Transverse colon (tissue), 4 donors: ENCODE results near the gene KIF4B. TPM values are rescaled to one million over a fixed set of nuclear protein-coding genes. Genes with fewer than 3 reads are reported as not detected.

Experiments used
- DNase-seq: peaks from one replicate; pipeline ENCODE4 v3.0.0-alpha.2; 2019
- H3K27ac ChIP-seq, 4 donors: fragments of 200-600 bp; sonication (generic); 2 replicates each; pipeline ENCODE4 v1.5.1; 2016 to 2018; ENCODE audit warnings: inconsistent platforms in 4 of 4
- H3K27me3 ChIP-seq: fragments of 200-600 bp; sonication (generic); 2 replicates; pipeline ENCODE4 v1.5.1; 2017; ENCODE audit warnings: inconsistent platforms
- H3K36me3 ChIP-seq, 4 donors: fragments of 200-600 bp; sonication (generic); 2 replicates each; pipeline ENCODE4 v1.5.1; 2017 to 2019; ENCODE audit warnings: inconsistent platforms in 4 of 4
- H3K4me1 ChIP-seq, 4 donors: fragments of 200-600 bp; sonication (generic); 2 replicates each; pipeline ENCODE4 v1.5.1; 2017 to 2020; ENCODE audit warnings: inconsistent platforms in 4 of 4
- H3K4me3 ChIP-seq, 4 donors: fragments of 200-600 bp; sonication (generic); 1 replicate in 1 of 4; 2 replicates in 3 of 4; pipeline versions ENCODE4 v1.5.1 to v1.6.1; 2017 to 2019; ENCODE audit warnings: inconsistent platforms in 4 of 4
- H3K9me3 ChIP-seq, 2 donors: fragments of 200-600 bp; sonication (generic); 2 replicates each; pipeline ENCODE4 v1.5.1; 2017 to 2019; ENCODE audit warnings: inconsistent platforms in 2 of 2
- CTCF ChIP-seq, 5 experiments: fragments of 200-600 bp in 3 of 5; fragments of 450-650 bp in 2 of 5; sonication (generic) in 3 of 5; IDR thresholded peaks; 1 replicate in 2 of 5; 2 replicates in 3 of 5; pipeline ENCODE4 v1.5.1; 2016 to 2017; ENCODE audit warnings: antibody characterized with exemption in 5 of 5, inconsistent platforms in 3 of 5, mild to moderate bottlenecking in 2 of 5, moderate library complexity in 1 of 5
- EP300 ChIP-seq: sonication (generic); formaldehyde crosslinking; IDR thresholded peaks from one replicate; pipeline ENCODE4 v1.6.1; 2017; ENCODE audit warnings: antibody characterized with exemption, low read depth
- POLR2A ChIP-seq: fragments of 450-650 bp; IDR thresholded peaks from one replicate; pipeline ENCODE4 v1.6.1; 2016; ENCODE audit warnings: antibody characterized with exemption, mild to moderate bottlenecking, moderate library complexity
- POLR2AphosphoS5 ChIP-seq, 3 donors: sonication (generic); formaldehyde crosslinking; IDR thresholded peaks; one replicate each; pipeline ENCODE4 v1.6.1; 2016; ENCODE audit warnings: antibody characterized with exemption in 3 of 3
- WGBS, 2 donors: methylation state at CpG; one replicate each; pipeline ENCODE4 v1.1.5; 2018; ENCODE audit warnings: low coverage in 1 of 2; 5-methylcytosine and 5-hydroxymethylcytosine counted together
- in situ Hi-C, 4 donors: fragments of 200-750 bp; cut with MboI; loops; one replicate each; pipeline versions ENCODE4 v1.15.0 to v1.15.1; 2017; ENCODE audit warnings: low sequenced_read_pairs in 3 of 4, low pct_ligation_motif_present in 1 of 4, low pct_unique_long_range_greater_than_20kb in 1 of 4
- intact Hi-C: fragments of 100-400 bp; cut with DNase I; formaldehyde crosslinking; loops from one replicate; pipeline ENCODE4 v1.15.1; 2023; ENCODE audit warnings: low total_unique reads
- total RNA-seq, 4 donors: library from RNA; depleted of rRNA; stranded (reverse); fragments of >200 nt; gene quantifications; one replicate each; pipeline ENCODE4 v1.1.0, GENCODE V29; 2016

The KIF4B gene, protein sequence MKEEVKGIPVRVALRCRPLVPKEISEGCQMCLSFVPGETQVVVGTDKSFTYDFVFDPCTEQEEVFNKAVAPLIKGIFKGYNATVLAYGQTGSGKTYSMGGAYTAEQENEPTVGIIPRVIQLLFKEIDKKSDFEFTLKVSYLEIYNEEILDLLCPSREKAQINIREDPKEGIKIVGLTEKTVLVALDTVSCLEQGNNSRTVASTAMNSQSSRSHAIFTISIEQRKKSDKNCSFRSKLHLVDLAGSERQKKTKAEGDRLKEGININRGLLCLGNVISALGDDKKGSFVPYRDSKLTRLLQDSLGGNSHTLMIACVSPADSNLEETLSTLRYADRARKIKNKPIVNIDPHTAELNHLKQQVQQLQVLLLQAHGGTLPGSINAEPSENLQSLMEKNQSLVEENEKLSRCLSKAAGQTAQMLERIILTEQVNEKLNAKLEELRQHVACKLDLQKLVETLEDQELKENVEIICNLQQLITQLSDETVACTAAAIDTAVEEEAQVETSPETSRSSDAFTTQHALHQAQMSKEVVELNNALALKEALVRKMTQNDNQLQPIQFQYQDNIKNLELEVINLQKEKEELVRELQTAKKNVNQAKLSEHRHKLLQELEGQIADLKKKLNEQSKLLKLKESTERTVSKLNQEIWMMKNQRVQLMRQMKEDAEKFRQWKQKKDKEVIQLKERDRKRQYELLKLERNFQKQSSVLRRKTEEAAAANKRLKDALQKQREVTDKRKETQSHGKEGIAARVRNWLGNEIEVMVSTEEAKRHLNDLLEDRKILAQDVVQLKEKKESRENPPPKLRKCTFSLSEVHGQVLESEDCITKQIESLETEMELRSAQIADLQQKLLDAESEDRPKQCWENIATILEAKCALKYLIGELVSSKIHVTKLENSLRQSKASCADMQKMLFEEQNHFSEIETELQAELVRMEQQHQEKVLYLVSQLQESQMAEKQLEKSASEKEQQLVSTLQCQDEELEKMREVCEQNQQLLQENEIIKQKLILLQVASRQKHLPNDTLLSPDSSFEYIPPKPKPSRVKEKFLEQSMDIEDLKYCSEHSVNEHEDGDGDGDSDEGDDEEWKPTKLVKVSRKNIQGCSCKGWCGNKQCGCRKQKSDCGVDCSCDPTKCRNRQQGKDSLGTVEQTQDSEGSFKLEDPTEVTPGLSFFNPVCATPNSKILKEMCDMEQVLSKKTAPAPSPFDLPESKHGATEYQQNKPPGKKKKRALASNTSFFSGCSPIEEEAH
- not detected for total RNA-seq

DNA sequence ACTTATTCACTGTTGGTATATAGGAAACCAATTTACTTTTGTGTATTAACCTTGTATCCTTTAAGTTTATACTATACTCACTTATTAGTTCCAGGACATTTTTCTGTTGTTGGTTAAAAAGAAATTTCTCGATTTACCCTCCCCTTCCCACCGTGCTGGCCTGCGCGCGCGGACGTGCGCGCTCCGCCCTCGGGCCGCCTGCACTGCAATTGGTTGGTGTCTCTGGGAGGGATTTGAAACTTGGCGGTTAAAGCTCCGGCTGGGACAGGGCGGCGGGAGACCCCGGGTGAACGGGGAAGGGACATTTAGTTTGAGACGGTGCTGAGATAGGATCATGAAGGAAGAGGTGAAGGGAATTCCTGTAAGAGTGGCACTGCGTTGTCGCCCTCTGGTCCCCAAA lies at the start of gene KIF4B:
KIF4B (plus strand) TSS at position 230 of the 400 bp plus-strand sequence; CDS start at position 335, 105 bp downstream.
- in situ Hi-C loops (no loop called here), intact Hi-C loops (no loop called here)
- no peak within 1 kb of the TSS for H3K27ac ChIP-seq
- no peaks in the 10 kb centered on the region for H3K4me1 ChIP-seq
- DNase-seq, result no peak
- TF ChIP-seq EP300, result no peak
- no peak for TF ChIP-seq POLR2AphosphoS5 (IDR thresholded peaks at IDR 0.05)
- no peak for TF ChIP-seq CTCF (IDR thresholded peaks at IDR 0.05)
- TF ChIP-seq POLR2A, result no peak
- H3K36me3 ChIP-seq, result no peaks in the 10 kb centered on the region
- no peaks in the 10 kb centered on the region for H3K9me3 ChIP-seq
- H3K4me3 ChIP-seq, result no peak within 1 kb of the TSS
- H3K27me3 ChIP-seq, result no peaks in the 10 kb centered on the region
- 96 to 97% methylated on average over 14 to 21 of the region's 21 CpGs for WGBS, 2 donors

DNA sequence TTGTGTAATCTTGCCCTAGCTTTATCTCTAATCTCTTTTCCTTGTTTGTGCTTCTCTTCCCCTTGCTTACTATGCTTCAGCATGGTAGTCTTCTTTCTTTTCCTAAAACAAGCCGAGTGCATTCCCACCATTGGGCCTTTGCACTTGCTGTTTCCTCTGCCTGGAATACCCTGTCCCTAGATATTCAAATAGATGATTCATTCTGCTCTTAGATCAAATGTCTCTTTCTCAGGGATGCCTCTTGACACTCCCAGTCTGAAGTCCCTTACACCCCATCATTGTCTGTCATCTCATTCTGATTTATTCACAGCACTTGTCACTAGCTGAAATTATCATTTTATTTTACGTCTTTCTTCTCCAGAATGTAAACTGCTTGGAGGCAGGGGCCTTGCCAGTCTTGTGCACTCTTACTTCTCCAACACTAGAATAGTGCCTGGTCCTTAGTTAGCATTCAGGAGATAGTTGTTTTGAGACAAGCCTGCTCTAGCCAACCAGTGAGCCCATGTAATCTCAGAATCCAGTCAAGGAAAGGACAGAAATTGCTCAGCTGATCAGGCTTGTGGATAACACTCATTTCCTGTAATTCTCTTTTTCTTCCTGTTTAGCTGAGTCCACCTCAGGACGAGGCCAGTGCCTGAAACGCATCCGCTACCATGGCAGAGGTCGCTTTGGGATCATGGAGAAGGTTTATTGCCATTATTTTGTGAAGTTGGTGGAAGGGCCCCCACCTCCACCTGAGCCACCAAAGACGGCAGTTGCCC lies 47.3 kb upstream of the KIF4B start:
- Histone ChIP-seq H3K27me3 (no peaks in the 10 kb centered on the region), H3K36me3 (peaks cover 0 to 29% (median 6%) of the 10 kb centered on the region in 4 donors), H3K4me3 (no peak overlapping the region), H3K9me3 (no peaks in the 10 kb centered on the region), H3K4me1 (no peaks in the 10 kb centered on the region), H3K27ac (no peak overlapping the region)
- intact Hi-C loops, result no loop called here
- DNase-seq, result no peak
- WGBS, 2 donors, result 80 to 88% methylated on average over 6 to 7 of the region's 7 CpGs
- in situ Hi-C loops, result no loop called here
- TF ChIP-seq CTCF (IDR thresholded peaks at IDR 0.05) (no peak), POLR2AphosphoS5 (IDR thresholded peaks at IDR 0.05) (no peak), EP300 (no peak), POLR2A (no peak)

GRCh38 chr5:154966874-154967273 lies 46.7 kb upstream of the KIF4B start:
- TF ChIP-seq POLR2AphosphoS5 (IDR thresholded peaks at IDR 0.05) (no peak), CTCF (IDR thresholded peaks at IDR 0.05) (no peak), POLR2A (no peak), EP300 (no peak)
- H3K27me3 ChIP-seq, result no peaks in the 10 kb centered on the region
- 87 to 90% methylated on average over 3 of the region's 3 CpGs for WGBS, 2 donors
- H3K9me3 ChIP-seq, result no peaks in the 10 kb centered on the region
- peaks cover 0 to 23% (median 6%) of the 10 kb centered on the region in 4 donors for H3K36me3 ChIP-seq
- intact Hi-C loops, result no loop called here
- no peak overlapping the region for H3K4me3 ChIP-seq
- in situ Hi-C loops, result no loop called here
- DNase-seq, result no peak
- H3K27ac ChIP-seq, result no peak overlapping the region
- H3K4me1 ChIP-seq, result no peaks in the 10 kb centered on the region
